HEK293 (cell line): Measurements from ENCODE around the gene CA12.
"Not testable (repeated sequence)": the region's sequence is repeated elsewhere in the genome, so short reads cannot be mapped to it uniquely, and the experiment has no call there.

Experiments
- CTCF ChIA-PET: fragments of 350-600 bp; formaldehyde crosslinking; extraction: SDS; loops from one replicate; lab custom pipeline; 2021; ENCODE audit warnings: antibody characterized with exemption; lab: Yijun Ruan, JAX
- POLR2A ChIA-PET: fragments of 300-600 bp; formaldehyde crosslinking; extraction: SDS; loops from one replicate; lab custom pipeline; 2020; ENCODE audit warnings: antibody characterized with exemption, inconsistent platforms; lab: Yijun Ruan, JAX
- H3K27ac ChIP-seq: fragments of 200-500 bp; sonication (Bioruptor generic); 2 replicates; pipeline ENCODE4 v1.5.1; 2014; ENCODE audit warnings: low read depth, low read length, control low read depth, inconsistent platforms; ENCODE audit errors: extremely low read depth
- H3K36me3 ChIP-seq, 2 experiments: fragments of 200-500 bp in 1 of 2; sonication (Bioruptor generic) in 1 of 2; 1 replicate in 1 of 2; 2 replicates in 1 of 2; pipeline ENCODE4 v1.5.1; 2014 to 2017; ENCODE audit warnings: inconsistent platforms in 2 of 2, low read length in 2 of 2; ENCODE audit not compliant: control insufficient read depth in 2 of 2, insufficient read depth in 1 of 2
- H3K4me1 ChIP-seq: fragments of 200-500 bp; sonication (Bioruptor generic); 2 replicates; pipeline ENCODE4 v1.5.1; 2014; ENCODE audit warnings: mild to moderate bottlenecking, low read length, inconsistent platforms; ENCODE audit not compliant: control insufficient read depth, insufficient read depth
- H3K4me3 ChIP-seq: 2 replicates; pipeline ENCODE4 v1.5.1; 2011; ENCODE audit warnings: low read depth, mild to moderate bottlenecking, control low read depth, low read length, moderate library complexity
- H3K9me3 ChIP-seq: fragments of 200-500 bp; sonication (Bioruptor generic); 2 replicates; pipeline ENCODE4 v1.5.1; 2014; ENCODE audit warnings: low read depth, low read length, inconsistent platforms; ENCODE audit not compliant: control insufficient read depth, insufficient read depth
- GLI4 ChIP-seq: fragments of 450-650 bp; formaldehyde crosslinking; IDR thresholded peaks from 2 replicates; pipeline ENCODE4 v1.5.1; 2016; ENCODE audit warnings: missing biosample characterization, missing genetic modification characterization
- HOXC10 ChIP-seq: sonication (generic); formaldehyde crosslinking; IDR thresholded peaks from 2 replicates; pipeline ENCODE4 v1.8.1; 2023; ENCODE audit warnings: mild to moderate bottlenecking, missing genetic modification reagents
- MZF1 ChIP-seq: fragments of 450-650 bp; formaldehyde crosslinking; IDR thresholded peaks from 2 replicates; pipeline ENCODE4 v1.5.1; 2017; ENCODE audit warnings: missing biosample characterization, missing genetic modification characterization, borderline replicate concordance
- PRDM4 ChIP-seq: fragments of 450-650 bp; formaldehyde crosslinking; IDR thresholded peaks from 2 replicates; pipeline ENCODE4 v1.5.1; 2017; ENCODE audit warnings: missing biosample characterization, missing genetic modification characterization
- REPIN1 ChIP-seq: fragments of 450-650 bp; formaldehyde crosslinking; IDR thresholded peaks from 2 replicates; pipeline ENCODE4 v1.5.1; 2017; ENCODE audit warnings: missing biosample characterization, missing genetic modification characterization, low read depth
- WT1 ChIP-seq: fragments of 450-650 bp; formaldehyde crosslinking; IDR thresholded peaks from 2 replicates; pipeline ENCODE4 v1.5.1; 2016; ENCODE audit warnings: missing biosample characterization, missing genetic modification characterization
- ZBTB20 ChIP-seq: fragments of 450-650 bp; formaldehyde crosslinking; IDR thresholded peaks from 2 replicates; pipeline ENCODE4 v1.5.1; 2016; ENCODE audit warnings: missing biosample characterization, missing genetic modification characterization
- ZFP41 ChIP-seq: fragments of 450-650 bp; formaldehyde crosslinking; IDR thresholded peaks from 2 replicates; pipeline ENCODE4 v1.5.1; 2016; ENCODE audit warnings: missing biosample characterization, missing genetic modification characterization, borderline replicate concordance
- ZFP69B ChIP-seq: fragments of 450-650 bp; formaldehyde crosslinking; IDR thresholded peaks from 2 replicates; pipeline ENCODE4 v1.5.1; 2016; ENCODE audit warnings: missing biosample characterization, missing genetic modification characterization
- ZIC2 ChIP-seq: fragments of 450-650 bp; formaldehyde crosslinking; IDR thresholded peaks from 2 replicates; pipeline ENCODE4 v1.5.1; 2016; ENCODE audit warnings: missing biosample characterization, missing genetic modification characterization
- ZNF184 ChIP-seq: fragments of 450-650 bp; IDR thresholded peaks from 2 replicates; pipeline ENCODE4 v1.5.1; 2018; ENCODE audit warnings: missing biosample characterization, mild to moderate bottlenecking, missing genetic modification characterization
- ZNF292 ChIP-seq: fragments of 450-650 bp; formaldehyde crosslinking; IDR thresholded peaks from 2 replicates; pipeline ENCODE4 v1.5.1; 2016; ENCODE audit warnings: low read depth, missing biosample characterization, missing genetic modification characterization, borderline replicate concordance
- ZNF350 ChIP-seq: fragments of 450-650 bp; formaldehyde crosslinking; IDR thresholded peaks from 2 replicates; pipeline ENCODE4 v1.5.0; 2017; ENCODE audit warnings: missing biosample characterization, mild to moderate bottlenecking, missing genetic modification characterization
- ZNF366 ChIP-seq: fragments of 450-650 bp; formaldehyde crosslinking; conservative IDR thresholded peaks from 2 replicates; pipeline ENCODE4 v1.5.1; 2016; ENCODE audit warnings: missing biosample characterization, missing genetic modification characterization
- ZNF37A ChIP-seq: fragments of 450-650 bp; IDR thresholded peaks from 2 replicates; pipeline ENCODE4 v1.5.1; 2018; ENCODE audit warnings: missing biosample characterization, missing genetic modification characterization
- ZNF514 ChIP-seq: fragments of 450-650 bp; formaldehyde crosslinking; IDR thresholded peaks from 2 replicates; pipeline ENCODE4 v1.5.1; 2016; ENCODE audit warnings: missing biosample characterization, missing genetic modification characterization
- ZNF558 ChIP-seq: fragments of 450-650 bp; formaldehyde crosslinking; IDR thresholded peaks from 2 replicates; pipeline ENCODE4 v1.5.1; 2016; ENCODE audit warnings: missing biosample characterization, missing genetic modification characterization
- ZNF658 ChIP-seq: fragments of 450-650 bp; formaldehyde crosslinking; IDR thresholded peaks from 2 replicates; pipeline ENCODE4; 2016; ENCODE audit warnings: missing biosample characterization, missing genetic modification characterization
- ZNF785 ChIP-seq: fragments of 450-650 bp; formaldehyde crosslinking; IDR thresholded peaks from 2 replicates; pipeline ENCODE4 v1.5.1; 2016; ENCODE audit warnings: missing biosample characterization, missing genetic modification characterization
- ZNF791 ChIP-seq: fragments of 450-650 bp; formaldehyde crosslinking; IDR thresholded peaks from 2 replicates; pipeline ENCODE4 v1.5.1; 2016; ENCODE audit warnings: missing biosample characterization, missing genetic modification characterization
- ZNF843 ChIP-seq: fragments of 450-650 bp; formaldehyde crosslinking; IDR thresholded peaks from 2 replicates; pipeline ENCODE4 v1.5.1; 2016; ENCODE audit warnings: missing biosample characterization, missing genetic modification characterization
- ZSCAN18 ChIP-seq: fragments of 450-650 bp; formaldehyde crosslinking; IDR thresholded peaks from 2 replicates; pipeline ENCODE4 v1.5.1; 2016; ENCODE audit warnings: missing biosample characterization, missing genetic modification characterization
- ZSCAN23 ChIP-seq: fragments of 450-650 bp; formaldehyde crosslinking; IDR thresholded peaks from 2 replicates; pipeline ENCODE4 v1.5.1; 2016; ENCODE audit warnings: missing biosample characterization, missing genetic modification characterization

CA12 gene

GRCh38 chr15:63345391-63345752 lies 36.3 kb downstream of the CA12 start:
- H3K36me3 ChIP-seq, result no peaks in the 10 kb centered on the region
- TF ChIP-seq ZNF843 (tag by site-specific recombination), result no peak
- no peak for TF ChIP-seq ZNF184 (tag by site-specific recombination)
- TF ChIP-seq GLI4, result no peak
- no peak for TF ChIP-seq ZNF558
- TF ChIP-seq ZIC2 (tag by site-specific recombination), result no peak
- no peak for TF ChIP-seq ZNF658
- TF ChIP-seq ZSCAN18, result no peak
- TF ChIP-seq ZFP41 (tag by site-specific recombination), result no peak
- no peak for TF ChIP-seq ZFP69B
- TF ChIP-seq ZNF791, result no peak
- TF ChIP-seq, all 188 proteins: peak for 0
- ChIA-PET CTCF (no interaction called here), POLR2A (no interaction called here)
- Histone ChIP-seq H3K9me3 (no peaks in the 10 kb centered on the region), H3K4me1 (peaks cover 16% of the 10 kb centered on the region), H3K27ac (no peak overlapping the region), H3K4me3 (no peak overlapping the region)

GRCh38 chr15:63344731-63345390 lies 36.8 kb downstream of the CA12 start:
- Histone ChIP-seq H3K4me3 (no peak overlapping the region), H3K4me1 (peaks cover 15% of the 10 kb centered on the region), H3K36me3 (no peaks in the 10 kb centered on the region), H3K9me3 (no peaks in the 10 kb centered on the region), H3K27ac (no peak overlapping the region)
- ChIA-PET CTCF (interaction anchor here (0.6 kb wide), 1 partner anchor 1515 kb away, joined by 4 read pairs; no protein-coding TSS in a partner anchor), POLR2A (no interaction called here)
- TF ChIP-seq REPIN1 (no peak), WT1 (tag by site-specific recombination) (no peak), ZNF785 (tag by site-specific recombination) (no peak), ZNF37A (tag by site-specific recombination) (no peak), ZNF514 (tag by site-specific recombination) (no peak), ZNF350 (no peak), ZSCAN23 (no peak), ZNF366 (tag by site-specific recombination) (no peak), ZBTB20 (tag by site-specific recombination) (no peak), ZSCAN18 (no peak), PRDM4 (tag by site-specific recombination) (no peak), MZF1 (tag by site-specific recombination) (no peak), HOXC10 (no peak), ZNF292 (tag by site-specific recombination) (no peak), ZNF843 (tag by site-specific recombination) (no peak)

- POLR2A ChIA-PET, H3K4me3 ChIP-seq, H3K9me3 ChIP-seq, CTCF ChIA-PET, H3K27ac ChIP-seq, H3K36me3 ChIP-seq: not testable (repeated sequence)
- H3K4me1 ChIP-seq, result peaks cover 13% of the 10 kb centered on the region
Observed at GRCh38 chr15:63342996-63343562, 38.6 kb downstream of the CA12 start.
